Activated T-helper 17 cell treated with anti-CD3 and anti-CD28 coated beads, Interleukin-2, amount 50 U/mL, for 72 hours (primary cell): Measurements from ENCODE around the gene RAP1GAP2. TPM values are rescaled to one million over a fixed set of nuclear protein-coding genes. Genes with fewer than 3 reads are reported as not detected.
A peak's percentile ranks its signal among the peaks of the same experiment; 100 is the strongest.

Source experiments
- ATAC-seq: fragments of 150-1000 bp; cut with Tn5 transposase; replicated peaks from 2 replicates; pipeline ENCODE4 v1.10.0; 2021; ENCODE audit warnings: mild to moderate bottlenecking, moderate library complexity
- H3K27ac Mint-ChIP-seq: one replicate; pipeline ENCODE4 v1.8.0; 2022; ENCODE audit warnings: mixed read lengths
- H3K27me3 Mint-ChIP-seq: one replicate; pipeline ENCODE4 v1.8.0; 2022; ENCODE audit warnings: mixed read lengths
- H3K36me3 Mint-ChIP-seq: one replicate; pipeline ENCODE4 v1.8.0; 2022; ENCODE audit warnings: low read depth, mild to moderate bottlenecking, mixed read lengths
- H3K4me1 Mint-ChIP-seq: one replicate; pipeline ENCODE4 v1.8.0; 2022; ENCODE audit warnings: mixed read lengths
- H3K4me3 Mint-ChIP-seq: one replicate; pipeline ENCODE4 v1.8.0; 2022; ENCODE audit warnings: mild to moderate bottlenecking, mixed read lengths
- H3K9me3 Mint-ChIP-seq: one replicate; pipeline ENCODE4 v1.8.0; 2022; ENCODE audit warnings: mixed read lengths
- total RNA-seq, 2 donors: library from RNA; stranded (reverse); gene quantifications; one replicate each; pipeline ENCODE4 v1.2.3, GENCODE V29; 2022

The RAP1GAP2 gene
- total RNA-seq, 2 donors from 2014 or later = 0.77 to 1.6 TPM

DNA sequence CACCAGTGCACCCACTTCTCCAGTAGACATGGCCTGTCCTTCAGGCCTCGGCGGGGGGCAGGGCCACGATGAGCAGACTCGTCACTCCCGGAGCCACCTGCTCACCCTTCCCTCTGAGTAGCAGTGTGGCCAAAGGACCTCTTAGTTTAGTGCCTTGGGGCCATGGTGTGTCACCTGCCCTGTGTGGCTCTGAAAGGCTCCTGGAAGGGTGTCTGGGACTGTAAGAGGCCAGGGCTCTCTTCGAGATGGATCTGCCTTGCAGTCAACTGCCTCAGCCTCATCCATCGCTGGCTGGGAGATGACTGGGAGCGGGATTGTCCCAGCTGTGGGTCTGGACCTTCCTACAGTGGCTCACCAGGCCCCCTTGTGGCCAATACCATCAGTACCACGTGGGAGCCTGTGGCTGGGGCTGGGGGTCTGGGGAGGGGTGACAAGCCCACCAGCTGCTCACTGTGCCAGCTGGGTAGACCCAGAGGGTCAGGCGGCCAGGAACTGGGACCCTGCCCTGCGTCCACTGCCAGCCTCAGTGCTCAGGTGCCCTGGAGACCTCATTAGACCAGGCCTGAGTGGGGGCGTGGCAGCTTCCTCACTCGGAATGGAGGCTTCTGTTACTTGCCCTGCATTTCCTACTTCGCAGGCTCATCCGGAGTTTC, 133.8 kb downstream of the RAP1GAP2 start:
- peaks cover 5% of the 10 kb centered on the region for H3K36me3 Mint-ChIP-seq
- H3K27me3 Mint-ChIP-seq = no peaks in the 10 kb centered on the region
- H3K9me3 Mint-ChIP-seq = no peaks in the 10 kb centered on the region
- no peaks in the 10 kb centered on the region for H3K4me1 Mint-ChIP-seq
- peak; percentile 75 for ATAC-seq
- no peak overlapping the region for H3K27ac Mint-ChIP-seq
- H3K4me3 Mint-ChIP-seq = no peak overlapping the region

GRCh38 chr17:2931876-2932275, 135.6 kb downstream of the RAP1GAP2 start:
- no peak for ATAC-seq
- Mint-ChIP-seq H3K9me3 (no peaks in the 10 kb centered on the region), H3K36me3 (peaks cover 5% of the 10 kb centered on the region), H3K27me3 (no peaks in the 10 kb centered on the region), H3K27ac (no peak overlapping the region), H3K4me3 (no peak overlapping the region), H3K4me1 (peaks cover 7% of the 10 kb centered on the region)

DNA sequence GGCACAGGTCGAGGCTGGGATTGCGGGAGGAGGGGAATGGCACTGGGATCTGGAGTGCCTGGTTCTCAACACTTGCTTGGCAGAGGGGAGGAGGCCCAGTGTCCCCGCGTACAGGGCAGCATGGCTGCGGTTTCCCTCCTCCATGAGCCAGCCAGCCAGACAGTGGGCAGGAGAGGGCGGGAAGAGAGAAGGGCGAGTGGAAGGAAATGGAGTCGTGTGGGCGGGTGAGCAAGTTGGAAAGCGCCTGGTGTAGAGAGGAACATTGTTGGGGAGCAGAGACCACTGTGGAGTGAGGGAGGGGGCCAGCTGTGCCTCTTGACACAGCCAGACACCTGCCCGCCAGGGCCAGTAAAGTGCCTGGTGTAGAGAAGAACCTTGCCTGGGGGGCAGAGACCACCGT, 136.7 kb downstream of the RAP1GAP2 start:
- H3K27ac Mint-ChIP-seq = no peak overlapping the region
- H3K27me3 Mint-ChIP-seq = no peaks in the 10 kb centered on the region
- H3K9me3 Mint-ChIP-seq = no peaks in the 10 kb centered on the region
- peaks cover 5% of the 10 kb centered on the region for H3K36me3 Mint-ChIP-seq
- no peak overlapping the region for H3K4me3 Mint-ChIP-seq
- H3K4me1 Mint-ChIP-seq = peaks cover 8% of the 10 kb centered on the region
- no peak for ATAC-seq

GRCh38 chr17:2933606-2934005, 137.4 kb downstream of the RAP1GAP2 start:
- Mint-ChIP-seq H3K27ac (no peak overlapping the region), H3K36me3 (peaks cover 5% of the 10 kb centered on the region), H3K9me3 (no peaks in the 10 kb centered on the region), H3K4me1 (peaks cover 8% of the 10 kb centered on the region), H3K27me3 (no peaks in the 10 kb centered on the region), H3K4me3 (no peak overlapping the region)
- ATAC-seq = no peak

DNA sequence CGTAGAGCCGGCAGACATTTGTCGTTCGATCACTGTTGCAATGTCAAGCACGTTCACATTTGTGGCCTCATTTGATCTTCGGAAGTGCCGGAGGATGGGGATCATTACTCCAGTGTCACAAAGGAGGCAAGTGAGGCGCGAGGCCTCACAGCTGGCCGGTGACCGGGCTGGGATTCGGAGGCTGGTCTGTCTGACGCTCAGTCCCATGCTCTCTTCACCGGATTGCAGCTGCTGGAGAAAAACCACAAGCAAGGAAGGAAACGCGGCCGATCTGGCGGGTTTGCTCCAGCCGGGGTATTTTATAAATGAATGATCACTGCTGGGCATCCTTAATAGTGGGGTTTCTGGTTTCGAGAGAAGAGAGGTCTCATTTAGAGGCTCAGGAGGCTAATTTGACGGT, 139.4 kb downstream of the RAP1GAP2 start:
- ATAC-seq = no peak
- H3K27ac Mint-ChIP-seq = no peak overlapping the region
- H3K27me3 Mint-ChIP-seq = no peaks in the 10 kb centered on the region
- H3K9me3 Mint-ChIP-seq = no peaks in the 10 kb centered on the region
- H3K36me3 Mint-ChIP-seq = peaks cover 5% of the 10 kb centered on the region
- H3K4me1 Mint-ChIP-seq = peaks cover 8% of the 10 kb centered on the region
- H3K4me3 Mint-ChIP-seq = no peak overlapping the region

DNA sequence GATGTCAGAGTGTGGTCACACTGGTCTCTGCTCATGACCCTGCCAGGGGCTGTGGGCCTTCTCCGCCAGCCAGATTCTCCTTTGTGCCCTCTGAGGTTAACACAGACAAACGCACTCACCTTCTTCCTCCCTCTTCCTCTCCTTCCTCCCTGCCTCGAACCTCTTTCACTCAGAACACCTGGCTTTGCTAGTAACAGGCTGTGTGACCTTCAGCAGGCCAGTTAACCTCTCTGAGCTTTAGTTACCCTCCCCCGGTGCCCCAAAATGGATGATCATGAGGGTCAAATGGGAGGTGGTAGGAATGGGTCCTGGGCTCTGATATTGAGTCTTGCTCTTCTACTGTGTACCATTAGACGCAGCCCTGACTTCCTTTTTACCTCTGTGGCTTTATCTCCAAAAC, 140.1 kb downstream of the RAP1GAP2 start:
- H3K9me3 Mint-ChIP-seq = no peaks in the 10 kb centered on the region
- H3K36me3 Mint-ChIP-seq = peaks cover 5% of the 10 kb centered on the region
- H3K27me3 Mint-ChIP-seq = no peaks in the 10 kb centered on the region
- peak overlapping the region; percentile 29 for H3K27ac Mint-ChIP-seq
- H3K4me3 Mint-ChIP-seq = no peak overlapping the region
- peaks cover 8% of the 10 kb centered on the region for H3K4me1 Mint-ChIP-seq
- no peak for ATAC-seq

GRCh38 chr17:2936771-2937321, 140.6 kb downstream of the RAP1GAP2 start:
- H3K9me3 Mint-ChIP-seq = no peaks in the 10 kb centered on the region
- H3K36me3 Mint-ChIP-seq = peaks cover 5% of the 10 kb centered on the region
- peaks cover 8% of the 10 kb centered on the region for H3K4me1 Mint-ChIP-seq
- H3K27me3 Mint-ChIP-seq = no peaks in the 10 kb centered on the region
- no peak for ATAC-seq
- H3K4me3 Mint-ChIP-seq = no peak overlapping the region
- peak overlapping the region; percentile 29 for H3K27ac Mint-ChIP-seq

DNA sequence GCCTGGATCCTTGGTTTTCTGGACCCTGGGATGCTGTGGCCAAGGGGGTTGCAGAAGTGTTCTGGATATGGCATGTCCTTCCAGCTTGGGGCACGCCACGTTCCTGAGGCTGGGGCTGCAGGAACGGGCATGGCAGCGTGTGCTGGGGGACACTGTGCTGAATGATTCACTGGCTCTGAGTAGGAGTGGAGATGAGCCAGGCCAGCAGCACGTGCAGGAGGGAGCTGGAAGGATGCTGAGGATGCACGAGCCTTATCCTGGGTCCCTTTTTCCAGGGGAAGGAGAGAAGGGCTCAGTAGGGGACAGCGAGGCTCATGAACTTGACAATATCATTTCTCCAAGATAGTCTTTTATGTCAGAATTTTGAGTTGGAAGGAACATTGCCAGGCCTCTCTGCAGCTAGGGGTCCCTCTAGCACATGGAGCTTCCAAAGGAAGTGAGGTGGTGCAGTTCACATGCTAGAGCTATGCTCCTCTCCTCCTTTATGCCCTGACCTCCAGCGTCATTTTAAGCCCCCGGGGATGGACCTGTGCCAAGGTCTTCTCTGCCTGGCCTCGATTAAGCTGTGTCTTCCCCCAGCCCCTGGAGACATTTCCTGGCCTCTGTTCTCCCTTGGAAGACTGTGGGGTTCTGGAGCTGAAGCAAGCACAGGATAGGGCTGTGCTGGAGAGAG, 141.2 kb downstream of the RAP1GAP2 start:
- H3K9me3 Mint-ChIP-seq = no peaks in the 10 kb centered on the region
- no peak overlapping the region for H3K4me3 Mint-ChIP-seq
- no peaks in the 10 kb centered on the region for H3K27me3 Mint-ChIP-seq
- H3K36me3 Mint-ChIP-seq = peaks cover 5% of the 10 kb centered on the region
- no peak for ATAC-seq
- peaks cover 8% of the 10 kb centered on the region for H3K4me1 Mint-ChIP-seq
- no peak overlapping the region for H3K27ac Mint-ChIP-seq

DNA sequence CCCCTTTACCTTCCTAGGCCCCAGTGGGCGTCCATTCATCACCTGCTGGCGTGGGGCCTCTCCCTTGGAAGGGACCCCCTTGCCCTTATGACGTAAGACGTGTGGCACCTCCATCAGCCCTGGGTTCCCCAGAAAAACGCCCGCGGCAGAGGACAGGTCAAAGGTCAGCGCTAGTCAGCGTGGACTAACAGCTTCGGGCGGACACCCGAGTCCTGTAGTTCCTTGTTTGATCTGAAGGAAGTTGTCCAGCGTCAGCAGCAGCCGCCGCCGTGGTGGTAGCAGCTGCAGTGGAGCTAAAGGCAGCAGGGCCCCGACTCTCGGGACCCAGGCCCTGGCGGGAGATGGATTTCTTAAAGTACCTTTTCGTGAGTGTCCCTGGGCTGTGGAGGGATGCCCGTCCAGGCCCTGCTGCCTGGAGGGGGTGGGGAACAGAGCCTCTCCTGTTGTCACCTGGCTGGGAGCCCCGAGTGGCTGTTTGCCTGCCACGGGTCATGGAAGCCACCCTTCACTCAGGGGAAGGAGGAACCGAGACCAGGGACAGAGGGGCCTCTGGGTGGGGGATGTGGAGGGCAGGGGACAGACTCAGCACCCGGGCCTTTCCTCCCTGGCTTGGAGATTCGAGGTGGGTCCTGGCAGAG, 143.6 kb downstream of the RAP1GAP2 start:
- no peak for ATAC-seq
- Mint-ChIP-seq H3K36me3 (no peaks in the 10 kb centered on the region), H3K27ac (no peak overlapping the region), H3K4me1 (peaks cover 17% of the 10 kb centered on the region), H3K27me3 (no peaks in the 10 kb centered on the region), H3K4me3 (no peak overlapping the region), H3K9me3 (no peaks in the 10 kb centered on the region)

DNA sequence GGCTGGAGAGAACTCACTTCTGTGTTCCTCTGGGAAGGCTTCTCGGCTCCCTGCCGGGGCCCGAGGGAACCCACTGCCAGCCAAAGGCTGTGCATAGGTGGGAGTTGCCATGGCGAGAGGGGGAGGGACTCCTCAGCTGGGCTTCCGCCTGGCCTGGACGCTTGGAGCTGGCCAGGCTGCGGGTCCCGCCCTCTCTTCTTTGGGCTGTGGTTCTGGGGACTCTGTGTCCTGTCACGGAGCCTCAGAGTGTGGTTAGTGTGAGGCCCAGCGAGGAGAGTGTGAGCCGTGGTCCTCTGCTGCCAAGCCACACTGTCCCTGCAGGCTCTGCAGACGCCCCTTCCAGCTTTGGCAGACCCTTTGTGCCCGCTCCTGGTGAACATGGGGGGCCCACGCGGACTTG, 144.1 kb downstream of the RAP1GAP2 start:
- Mint-ChIP-seq H3K4me3 (no peak overlapping the region), H3K36me3 (no peaks in the 10 kb centered on the region), H3K27me3 (no peaks in the 10 kb centered on the region), H3K4me1 (peaks cover 21% of the 10 kb centered on the region), H3K9me3 (no peaks in the 10 kb centered on the region), H3K27ac (no peak overlapping the region)
- no peak for ATAC-seq

GRCh38 chr17:2943981-2944380, 147.7 kb downstream of the RAP1GAP2 start:
- Mint-ChIP-seq H3K27ac (peak overlapping the region; percentile 17), H3K4me3 (peak overlapping the region; percentile 40), H3K9me3 (no peaks in the 10 kb centered on the region)

DNA sequence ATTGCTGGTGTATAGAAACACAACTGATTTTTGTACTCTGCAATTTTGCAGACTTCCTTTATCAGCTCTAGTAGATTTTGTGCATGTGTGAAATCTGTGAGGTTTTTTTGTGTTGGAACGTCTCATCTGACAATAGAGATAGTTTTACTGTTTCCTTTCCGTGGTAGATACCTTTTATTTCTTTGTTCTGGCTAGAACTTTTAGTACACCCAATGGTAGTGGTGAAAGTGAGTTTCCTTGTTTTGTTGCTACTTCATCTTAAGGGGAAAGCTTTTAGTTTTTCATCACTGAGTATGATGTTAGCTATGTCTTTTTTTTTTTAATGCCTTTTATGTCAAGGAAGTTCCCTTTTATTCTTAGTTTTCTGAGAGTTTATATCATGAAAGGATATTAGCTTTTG, 149.1 kb downstream of the RAP1GAP2 start:
- no peak overlapping the region for H3K4me3 Mint-ChIP-seq
- ATAC-seq = no peak
- no peaks in the 10 kb centered on the region for H3K27me3 Mint-ChIP-seq
- peaks cover 20% of the 10 kb centered on the region for H3K4me1 Mint-ChIP-seq
- H3K36me3 Mint-ChIP-seq = no peaks in the 10 kb centered on the region
- no peak overlapping the region for H3K27ac Mint-ChIP-seq
- H3K9me3 Mint-ChIP-seq = no peaks in the 10 kb centered on the region

More at GRCh38 chr17:2943981-2944380, 147.7 kb downstream of the RAP1GAP2 start:
- H3K4me1 Mint-ChIP-seq = peaks cover 20% of the 10 kb centered on the region
- no peak for ATAC-seq
- H3K27me3 Mint-ChIP-seq = no peaks in the 10 kb centered on the region
- H3K36me3 Mint-ChIP-seq = no peaks in the 10 kb centered on the region

DNA sequence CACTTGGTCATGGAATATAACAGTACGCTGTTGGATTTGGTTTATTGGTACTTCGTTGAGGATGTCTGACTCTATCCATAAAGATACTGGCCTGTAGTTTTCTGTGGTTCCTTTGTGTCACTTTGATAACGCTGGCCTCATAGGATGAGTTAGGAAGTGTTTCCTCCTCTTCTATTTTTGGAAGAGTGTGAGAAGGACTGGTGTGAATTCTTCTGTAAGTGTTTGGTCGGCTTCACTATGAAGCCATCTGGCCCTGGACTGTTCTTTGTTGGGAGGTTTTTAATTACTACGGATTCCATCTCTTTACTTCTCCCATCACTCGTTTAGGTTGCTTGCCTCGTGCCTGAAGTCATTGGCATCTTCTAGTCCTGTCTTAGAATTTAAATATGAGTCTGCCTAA, 149.9 kb downstream of the RAP1GAP2 start:
- no peak for ATAC-seq
- no peaks in the 10 kb centered on the region for H3K36me3 Mint-ChIP-seq
- no peaks in the 10 kb centered on the region for H3K9me3 Mint-ChIP-seq
- H3K27ac Mint-ChIP-seq = no peak overlapping the region
- no peak overlapping the region for H3K4me3 Mint-ChIP-seq
- no peaks in the 10 kb centered on the region for H3K27me3 Mint-ChIP-seq
- H3K4me1 Mint-ChIP-seq = peaks cover 20% of the 10 kb centered on the region

DNA sequence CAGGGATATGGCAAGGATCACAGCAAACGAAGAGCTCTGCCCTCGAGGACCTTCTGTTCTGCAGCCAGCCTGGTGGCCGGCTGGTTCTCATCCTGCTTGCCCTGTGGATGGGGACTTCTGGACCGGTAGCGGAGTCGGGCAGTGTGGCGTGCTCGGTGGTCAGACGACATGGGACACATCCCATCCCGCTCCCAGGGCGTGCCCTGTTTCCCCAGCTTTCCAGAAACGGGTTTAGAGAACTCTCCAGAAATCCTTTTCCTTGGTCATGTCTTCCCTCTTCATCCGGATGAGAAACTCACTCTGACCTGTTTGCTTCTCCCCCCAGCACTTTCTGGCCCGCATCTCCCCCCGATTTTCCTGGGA, 151.3 kb downstream of the RAP1GAP2 start:
- no peak overlapping the region for H3K27ac Mint-ChIP-seq
- no peak overlapping the region for H3K4me3 Mint-ChIP-seq
- H3K27me3 Mint-ChIP-seq = no peaks in the 10 kb centered on the region
- H3K36me3 Mint-ChIP-seq = no peaks in the 10 kb centered on the region
- no peak for ATAC-seq
- peaks cover 20% of the 10 kb centered on the region for H3K4me1 Mint-ChIP-seq
- no peaks in the 10 kb centered on the region for H3K9me3 Mint-ChIP-seq

GRCh38 chr17:2947996-2948550, 151.8 kb downstream of the RAP1GAP2 start:
- Mint-ChIP-seq H3K4me1 (peaks cover 18% of the 10 kb centered on the region), H3K27ac (no peak overlapping the region), H3K36me3 (no peaks in the 10 kb centered on the region), H3K4me3 (no peak overlapping the region), H3K27me3 (no peaks in the 10 kb centered on the region), H3K9me3 (no peaks in the 10 kb centered on the region)
- ATAC-seq = no peak
